NCI-H2029 treated with DMSO at 0.1 percent for 48 hours (cell line): ENCODE data around the gene AFP.

ENCODE experiments used
- DNase-seq: peaks from one replicate; lab custom pipeline; 2025; lab: John Stamatoyannopoulos, UW

Gene AFP

GRCh38 chr4:73414936-73415271 is 21.1 kb upstream of the AFP start:
- DNase-seq: no peak

DNA sequence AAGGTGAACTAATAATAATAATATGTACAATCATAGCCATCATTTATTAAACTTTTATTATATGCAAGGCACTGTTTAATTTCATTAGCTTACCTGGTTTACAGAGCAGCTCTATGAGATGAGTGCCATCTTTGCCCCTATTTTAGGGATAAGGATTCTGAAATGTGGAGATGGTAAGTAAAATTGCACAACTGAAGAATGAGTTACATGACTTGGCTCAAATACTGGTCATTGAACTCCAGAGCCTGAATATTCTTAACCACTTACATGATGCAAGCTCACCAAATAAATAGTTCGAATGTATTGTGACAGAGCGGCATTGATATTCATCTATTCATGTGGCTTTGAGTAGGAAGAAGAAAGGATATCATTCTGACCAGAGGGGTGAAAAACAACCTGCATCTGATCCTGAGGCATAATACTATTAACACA is 20.2 kb upstream of the AFP start:
- no peak for DNase-seq

GRCh38 chr4:73416423-73417087 is 19.5 kb upstream of the AFP start:
- DNase-seq: no peak

GRCh38 chr4:73417342-73417741 is 18.7 kb upstream of the AFP start:
- no peak for DNase-seq

DNA sequence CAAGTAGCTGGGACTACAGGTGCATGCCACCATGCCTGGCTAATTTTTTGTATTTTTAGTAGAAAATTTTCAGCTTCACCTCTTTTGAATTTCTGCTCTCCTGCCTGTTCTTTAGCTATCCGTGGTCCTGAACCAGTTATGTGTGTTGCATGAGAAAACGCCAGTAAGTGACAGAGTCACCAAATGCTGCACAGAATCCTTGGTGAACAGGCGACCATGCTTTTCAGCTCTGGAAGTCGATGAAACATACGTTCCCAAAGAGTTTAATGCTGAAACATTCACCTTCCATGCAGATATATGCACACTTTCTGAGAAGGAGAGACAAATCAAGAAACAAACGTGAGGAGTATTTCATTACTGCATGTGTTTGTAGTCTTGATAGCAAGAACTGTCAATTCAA is 18.0 kb upstream of the AFP start:
- DNase-seq: no peak

DNA sequence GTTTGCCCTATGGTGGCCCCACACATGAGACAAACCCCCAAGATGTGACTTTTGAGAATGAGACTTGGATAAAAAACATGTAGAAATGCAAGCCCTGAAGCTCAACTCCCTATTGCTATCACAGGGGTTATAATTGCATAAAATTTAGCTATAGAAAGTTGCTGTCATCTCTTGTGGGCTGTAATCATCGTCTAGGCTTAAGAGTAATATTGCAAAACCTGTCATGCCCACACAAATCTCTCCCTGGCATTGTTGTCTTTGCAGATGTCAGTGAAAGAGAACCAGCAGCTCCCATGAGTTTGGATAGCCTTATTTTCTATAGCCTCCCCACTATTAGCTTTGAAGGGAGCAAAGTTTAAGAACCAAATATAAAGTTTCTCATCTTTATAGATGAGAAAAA is 17.3 kb upstream of the AFP start:
- DNase-seq: no peak

DNA sequence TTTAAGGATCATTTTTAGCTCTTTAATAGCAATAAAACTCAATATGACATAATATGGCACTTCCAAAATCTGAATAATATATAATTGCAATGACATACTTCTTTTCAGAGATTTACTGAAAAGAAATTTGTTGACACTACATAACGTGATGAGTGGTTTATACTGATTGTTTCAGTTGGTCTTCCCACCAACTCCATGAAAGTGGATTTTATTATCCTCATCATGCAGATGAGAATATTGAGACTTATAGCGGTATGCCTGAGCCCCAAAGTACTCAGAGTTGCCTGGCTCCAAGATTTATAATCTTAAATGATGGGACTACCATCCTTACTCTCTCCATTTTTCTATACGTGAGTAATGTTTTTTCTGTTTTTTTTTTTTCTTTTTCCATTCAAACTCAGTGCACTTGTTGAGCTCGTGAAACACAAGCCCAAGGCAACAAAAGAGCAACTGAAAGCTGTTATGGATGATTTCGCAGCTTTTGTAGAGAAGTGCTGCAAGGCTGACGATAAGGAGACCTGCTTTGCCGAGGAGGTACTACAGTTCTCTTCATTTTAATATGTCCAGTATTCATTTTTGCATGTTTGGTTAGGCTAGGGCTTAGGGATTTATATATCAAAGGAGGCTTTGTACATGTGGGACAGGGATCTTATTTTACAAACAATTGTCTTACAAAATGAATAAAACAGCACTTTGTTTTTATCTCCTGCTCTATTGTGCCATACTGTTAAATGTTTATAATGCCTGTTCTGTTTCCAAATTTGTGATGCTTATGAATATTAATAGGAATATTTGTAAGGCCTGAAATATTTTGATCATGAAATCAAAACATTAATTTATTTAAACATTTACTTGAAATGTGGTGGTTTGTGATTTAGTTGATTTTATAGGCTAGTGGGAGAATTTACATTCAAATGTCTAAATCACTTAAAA is 16.6 kb upstream of the AFP start:
- no peak for DNase-seq

DNA sequence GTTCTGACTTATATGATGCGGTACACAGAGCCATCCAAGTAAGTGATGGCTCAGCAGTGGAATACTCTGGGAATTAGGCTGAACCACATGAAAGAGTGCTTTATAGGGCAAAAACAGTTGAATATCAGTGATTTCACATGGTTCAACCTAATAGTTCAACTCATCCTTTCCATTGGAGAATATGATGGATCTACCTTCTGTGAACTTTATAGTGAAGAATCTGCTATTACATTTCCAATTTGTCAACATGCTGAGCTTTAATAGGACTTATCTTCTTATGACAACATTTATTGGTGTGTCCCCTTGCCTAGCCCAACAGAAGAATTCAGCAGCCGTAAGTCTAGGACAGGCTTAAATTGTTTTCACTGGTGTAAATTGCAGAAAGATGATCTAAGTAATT is 15.4 kb upstream of the AFP start:
- no peak for DNase-seq

GRCh38 chr4:73421708-73422457 is 14.1 kb upstream of the AFP start:
- no peak for DNase-seq

DNA sequence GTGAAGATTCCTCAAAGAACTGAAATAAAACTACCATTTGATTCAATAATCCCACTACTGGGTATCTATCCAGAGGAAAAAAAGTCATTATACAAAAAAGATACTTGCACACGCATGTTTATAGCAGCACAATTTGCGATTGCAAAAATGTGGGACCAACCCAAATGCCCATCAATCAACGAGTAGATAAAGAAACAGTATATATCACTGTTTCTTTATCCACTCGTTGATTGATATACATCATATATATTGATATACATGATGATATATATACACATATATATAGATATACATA is 13.6 kb upstream of the AFP start:
- no peak for DNase-seq

- no peak for DNase-seq
Observed at GRCh38 chr4:73423184-73423583, 12.8 kb upstream of the AFP start.

DNA sequence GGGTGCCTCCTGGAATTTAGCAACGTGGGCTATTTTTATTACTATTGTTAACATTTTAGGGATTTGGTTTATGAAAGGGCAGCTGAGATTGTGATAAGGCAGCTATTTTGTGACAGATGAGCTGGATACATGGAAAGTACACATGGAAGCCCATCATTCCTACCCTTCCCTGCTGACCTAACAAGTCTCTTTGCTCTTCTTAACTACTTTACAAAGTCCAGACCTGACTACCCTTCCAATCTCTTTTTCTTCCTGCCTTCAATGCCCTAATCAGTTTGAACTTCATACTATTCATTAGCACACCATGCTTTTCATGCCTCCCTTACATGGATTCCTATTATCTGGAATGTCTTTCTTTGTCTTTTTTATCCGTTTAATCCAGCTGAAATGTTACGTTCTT is 9.4 kb upstream of the AFP start:
- no peak for DNase-seq

DNA sequence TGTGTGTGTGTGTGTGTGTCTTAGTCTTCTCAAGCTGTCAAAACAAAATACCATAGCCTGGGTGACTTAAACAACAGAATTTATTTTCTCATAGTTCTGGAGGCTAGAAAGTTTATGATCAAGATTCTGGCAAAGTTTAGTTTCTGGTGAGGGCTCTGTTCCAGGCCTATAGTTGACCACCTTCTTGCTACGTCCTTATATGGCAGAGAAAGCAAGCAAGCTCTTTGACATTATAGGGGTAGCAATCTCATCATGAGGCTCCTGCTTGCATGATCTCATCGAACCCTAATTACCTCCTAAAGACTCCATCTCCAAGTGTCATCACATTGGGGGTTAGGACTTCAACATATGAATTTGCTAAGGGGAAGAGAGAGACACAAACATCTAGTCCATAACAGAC is 6.9 kb upstream of the AFP start:
- DNase-seq: no peak

DNA sequence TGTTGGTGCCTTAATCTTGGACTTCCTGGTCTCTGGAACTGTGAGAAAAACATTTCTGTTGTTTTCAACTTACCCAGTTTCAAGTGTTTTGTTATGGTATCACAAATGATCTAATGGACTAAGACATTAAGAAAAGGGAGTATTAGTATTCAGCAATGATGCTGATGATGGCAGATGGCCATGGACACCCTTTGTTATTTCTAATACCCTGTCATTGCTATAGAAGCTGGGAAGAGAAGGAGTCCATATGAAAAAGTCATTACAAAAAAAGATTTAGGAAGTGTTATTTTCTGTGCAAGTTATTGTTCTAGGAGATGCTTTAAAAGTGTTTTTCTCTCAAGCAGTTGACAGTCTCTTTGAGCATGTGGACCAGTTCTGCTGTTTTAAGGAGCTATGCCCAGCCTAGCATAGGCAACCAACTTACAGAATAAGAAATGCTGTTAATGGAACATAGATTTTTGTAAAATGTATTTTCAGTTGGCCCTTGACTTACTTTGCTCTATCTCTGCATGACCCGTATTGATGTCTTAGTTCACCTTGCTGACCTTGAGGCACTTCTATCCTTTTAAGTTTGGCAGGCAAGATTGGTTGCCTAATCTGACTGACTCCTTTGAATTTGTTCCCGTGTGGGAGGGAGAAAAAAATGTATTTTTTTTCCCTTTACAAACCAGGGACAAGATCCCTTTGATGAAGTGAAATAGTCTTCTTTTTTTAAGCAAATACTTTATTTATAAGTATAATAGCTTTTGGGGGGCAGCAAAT is 6.0 kb upstream of the AFP start:
- DNase-seq: no peak

DNA sequence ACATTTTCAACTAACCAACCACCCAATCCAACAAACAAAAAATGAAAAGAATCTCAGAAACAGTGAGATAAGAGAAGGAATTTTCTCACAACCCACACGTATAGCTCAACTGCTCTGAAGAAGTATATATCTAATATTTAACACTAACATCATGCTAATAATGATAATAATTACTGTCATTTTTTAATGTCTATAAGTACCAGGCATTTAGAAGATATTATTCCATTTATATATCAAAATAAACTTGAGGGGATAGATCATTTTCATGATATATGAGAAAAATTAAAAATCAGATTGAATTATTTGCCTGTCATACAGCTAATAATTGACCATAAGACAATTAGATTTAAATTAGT is 4.2 kb upstream of the AFP start:
- no peak for DNase-seq

DNA sequence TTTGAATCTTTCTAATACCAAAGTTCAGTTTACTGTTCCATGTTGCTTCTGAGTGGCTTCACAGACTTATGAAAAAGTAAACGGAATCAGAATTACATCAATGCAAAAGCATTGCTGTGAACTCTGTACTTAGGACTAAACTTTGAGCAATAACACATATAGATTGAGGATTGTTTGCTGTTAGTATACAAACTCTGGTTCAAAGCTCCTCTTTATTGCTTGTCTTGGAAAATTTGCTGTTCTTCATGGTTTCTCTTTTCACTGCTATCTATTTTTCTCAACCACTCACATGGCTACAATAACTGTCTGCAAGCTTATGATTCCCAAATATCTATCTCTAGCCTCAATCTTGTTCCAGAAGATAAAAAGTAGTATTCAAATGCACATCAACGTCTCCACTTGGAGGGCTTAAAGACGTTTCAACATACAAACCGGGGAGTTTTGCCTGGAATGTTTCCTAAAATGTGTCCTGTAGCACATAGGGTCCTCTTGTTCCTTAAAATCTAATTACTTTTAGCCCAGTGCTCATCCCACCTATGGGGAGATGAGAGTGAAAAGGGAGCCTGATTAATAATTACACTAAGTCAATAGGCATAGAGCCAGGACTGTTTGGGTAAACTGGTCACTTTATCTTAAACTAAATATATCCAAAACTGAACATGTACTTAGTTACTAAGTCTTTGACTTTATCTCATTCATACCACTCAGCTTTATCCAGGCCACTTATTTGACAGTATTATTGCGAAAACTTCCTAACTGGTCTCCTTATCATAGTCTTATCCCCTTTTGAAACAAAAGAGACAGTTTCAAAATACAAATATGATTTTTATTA is 3.6 kb upstream of the AFP start:
- DNase-seq: no peak

DNA sequence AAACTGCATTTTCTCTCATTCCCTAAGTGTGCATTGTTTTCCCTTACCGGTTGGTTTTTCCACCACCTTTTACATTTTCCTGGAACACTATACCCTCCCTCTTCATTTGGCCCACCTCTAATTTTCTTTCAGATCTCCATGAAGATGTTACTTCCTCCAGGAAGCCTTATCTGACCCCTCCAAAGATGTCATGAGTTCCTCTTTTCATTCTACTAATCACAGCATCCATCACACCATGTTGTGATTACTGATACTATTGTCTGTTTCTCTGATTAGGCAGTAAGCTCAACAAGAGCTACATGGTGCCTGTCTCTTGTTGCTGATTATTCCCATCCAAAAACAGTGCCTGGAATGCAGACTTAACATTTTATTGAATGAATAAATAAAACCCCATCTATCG is 2.9 kb upstream of the AFP start:
- DNase-seq: no peak

DNA sequence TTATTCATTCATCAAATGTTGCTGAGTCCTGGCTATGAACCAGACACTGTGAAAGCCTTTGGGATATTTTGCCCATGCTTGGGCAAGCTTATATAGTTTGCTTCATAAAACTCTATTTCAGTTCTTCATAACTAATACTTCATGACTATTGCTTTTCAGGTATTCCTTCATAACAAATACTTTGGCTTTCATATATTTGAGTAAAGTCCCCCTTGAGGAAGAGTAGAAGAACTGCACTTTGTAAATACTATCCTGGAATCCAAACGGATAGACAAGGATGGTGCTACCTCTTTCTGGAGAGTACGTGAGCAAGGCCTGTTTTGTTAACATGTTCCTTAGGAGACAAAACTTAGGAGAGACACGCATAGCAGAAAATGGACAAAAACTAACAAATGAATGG is 1.7 kb upstream of the AFP start:
- DNase-seq: no peak

GRCh38 chr4:73436674-73437557 is 895 bp downstream of the AFP start:
- no peak for DNase-seq

DNA sequence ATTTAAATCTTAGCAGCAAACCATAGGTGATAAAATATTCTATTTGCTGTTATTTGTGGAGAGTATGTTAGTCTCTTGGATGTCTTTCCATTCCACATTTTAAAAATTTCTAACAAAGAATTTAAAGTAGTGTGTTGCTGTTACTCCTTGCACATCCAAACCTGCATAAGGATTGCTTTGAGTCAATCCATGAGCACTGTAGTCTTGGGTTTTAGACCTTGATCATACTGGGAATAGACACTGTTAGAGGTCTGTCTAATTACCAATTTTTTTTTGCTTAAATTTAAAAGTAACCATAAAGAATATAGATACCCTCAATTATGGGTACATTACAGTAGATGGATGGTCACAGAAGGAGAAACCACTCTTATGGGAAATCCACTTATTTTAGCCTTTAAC is 1.5 kb downstream of the AFP start:
- DNase-seq: no peak

- DNase-seq: no peak
Observed at GRCh38 chr4:73438048-73438447, 2.0 kb downstream of the AFP start.
